ENCODE results near the gene BRPF1.

GRCh38 chr3:9781551-9781950, 50.0 kb downstream of the BRPF1 start:
- TF ChIP-seq CTCF (conservative IDR thresholded peaks at IDR 0.05; ENCODE audit: low read length), result no peak
- TF ChIP-seq EZH2phosphoT487 (IDR thresholded peaks at IDR 0.05; ENCODE audit: borderline replicate concordance, low read depth, low read length), result no peak
